Choroid plexus epithelial cell (primary cell): ENCODE data around the gene SESTD1.
"Not testable (repeated sequence)": the region's sequence is repeated elsewhere in the genome, so short reads cannot be mapped to it uniquely, and the experiment has no call there.

Source experiments
- DNase-seq: peaks from one replicate; pipeline ENCODE4 v3.0.0-alpha.2; 2010; ENCODE audit warnings: low read depth
- H3K4me3 ChIP-seq: 2 replicates; pipeline ENCODE4 v1.5.1; 2011; ENCODE audit warnings: low read depth, mild to moderate bottlenecking, control low read depth, low read length, moderate library complexity
- TF ChIP-seq, protein P1 (sequence below): conservative IDR thresholded peaks from 2 replicates; pipeline ENCODE4 v1.5.1; 2011; ENCODE audit warnings: low read depth, mild to moderate bottlenecking, control low read depth, inconsistent platforms, low read length, moderate library complexity

SESTD1 gene

DNA sequence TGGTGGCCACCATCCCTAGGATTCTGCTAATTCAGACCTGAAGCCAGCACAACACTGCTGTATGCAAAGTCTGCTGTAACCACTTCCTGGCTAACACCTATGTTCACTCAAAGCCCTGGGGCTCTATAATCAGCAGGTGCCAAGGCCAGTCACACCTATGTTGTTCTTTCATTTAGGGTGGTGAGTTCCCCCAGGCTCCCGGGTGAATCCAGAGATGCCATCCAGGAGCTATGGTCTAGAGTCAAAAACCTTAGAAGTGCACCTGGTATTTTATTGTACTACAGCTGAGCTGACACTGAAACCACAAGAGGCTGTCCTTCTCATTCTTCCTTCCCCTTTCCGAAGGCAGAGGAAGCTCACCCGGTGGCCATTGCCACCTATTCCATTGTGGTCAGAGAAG lies 168.5 kb downstream of the SESTD1 start:
- no peak overlapping the region for H3K4me3 ChIP-seq
- TF ChIP-seq, protein P1, sequence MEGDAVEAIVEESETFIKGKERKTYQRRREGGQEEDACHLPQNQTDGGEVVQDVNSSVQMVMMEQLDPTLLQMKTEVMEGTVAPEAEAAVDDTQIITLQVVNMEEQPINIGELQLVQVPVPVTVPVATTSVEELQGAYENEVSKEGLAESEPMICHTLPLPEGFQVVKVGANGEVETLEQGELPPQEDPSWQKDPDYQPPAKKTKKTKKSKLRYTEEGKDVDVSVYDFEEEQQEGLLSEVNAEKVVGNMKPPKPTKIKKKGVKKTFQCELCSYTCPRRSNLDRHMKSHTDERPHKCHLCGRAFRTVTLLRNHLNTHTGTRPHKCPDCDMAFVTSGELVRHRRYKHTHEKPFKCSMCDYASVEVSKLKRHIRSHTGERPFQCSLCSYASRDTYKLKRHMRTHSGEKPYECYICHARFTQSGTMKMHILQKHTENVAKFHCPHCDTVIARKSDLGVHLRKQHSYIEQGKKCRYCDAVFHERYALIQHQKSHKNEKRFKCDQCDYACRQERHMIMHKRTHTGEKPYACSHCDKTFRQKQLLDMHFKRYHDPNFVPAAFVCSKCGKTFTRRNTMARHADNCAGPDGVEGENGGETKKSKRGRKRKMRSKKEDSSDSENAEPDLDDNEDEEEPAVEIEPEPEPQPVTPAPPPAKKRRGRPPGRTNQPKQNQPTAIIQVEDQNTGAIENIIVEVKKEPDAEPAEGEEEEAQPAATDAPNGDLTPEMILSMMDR = no peak
- DNase-seq = no peak

DNA sequence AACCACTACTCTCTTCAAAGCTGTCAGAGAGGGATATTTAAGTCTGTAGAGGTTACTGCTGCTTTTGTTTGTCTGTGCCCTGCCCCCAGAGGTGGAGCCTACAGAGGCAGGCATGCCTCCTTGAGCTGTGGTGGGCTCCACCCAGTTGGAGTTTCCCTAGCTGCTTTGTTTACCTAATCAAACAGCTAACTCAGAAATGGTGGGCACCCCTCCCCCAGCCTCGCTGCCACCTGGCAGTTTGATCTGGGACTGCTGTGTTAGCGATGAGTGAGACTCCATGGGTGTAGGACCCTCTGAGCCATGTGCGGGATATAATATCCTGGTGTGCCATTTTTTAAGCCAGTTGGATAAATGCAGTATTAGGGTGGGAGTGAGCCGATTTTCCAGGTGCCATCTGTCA lies 171.7 kb downstream of the SESTD1 start:
- not testable (repeated sequence) for H3K4me3 ChIP-seq, DNase-seq

DNA sequence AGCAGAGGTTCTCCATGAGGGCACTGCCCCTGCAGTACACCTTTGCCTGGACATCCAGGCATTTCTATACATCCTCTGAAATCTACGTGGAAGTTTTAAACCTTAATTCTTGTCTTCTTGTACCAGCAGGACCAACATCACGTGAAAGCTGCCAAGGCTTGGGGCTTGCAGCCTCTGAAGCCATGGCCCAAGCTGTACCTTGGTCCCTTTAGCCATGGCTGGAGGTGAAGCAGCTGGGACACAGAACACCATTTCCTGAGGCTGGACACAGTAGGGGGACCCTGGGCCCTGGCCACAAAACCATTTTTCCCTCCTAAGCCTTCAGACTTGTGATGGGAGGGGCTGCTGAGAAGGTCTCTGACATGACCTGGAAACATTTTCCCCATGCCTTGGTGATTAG lies 181.9 kb downstream of the SESTD1 start:
- H3K4me3 ChIP-seq = no peak overlapping the region
- TF ChIP-seq, protein P1 = no peak
- no peak for DNase-seq

DNA sequence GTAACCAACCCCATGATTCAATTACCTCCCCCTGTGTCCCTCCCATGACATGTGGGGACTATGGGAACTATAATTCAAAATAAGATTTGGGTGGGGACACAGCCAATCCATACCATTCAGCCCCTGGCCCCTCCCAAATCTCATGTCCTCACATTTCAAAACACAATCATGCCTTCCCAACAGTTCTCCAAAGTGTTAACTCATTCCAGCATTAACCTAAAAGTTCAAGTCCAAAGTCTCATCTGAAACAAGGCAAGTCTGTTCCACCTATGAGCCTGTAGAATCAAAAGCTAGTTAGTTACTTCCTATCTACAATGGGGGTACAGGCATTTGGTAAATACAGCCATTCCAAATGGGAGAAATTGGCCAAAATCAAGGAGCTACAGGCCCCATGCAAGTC lies 182.7 kb downstream of the SESTD1 start:
- TF ChIP-seq, protein P1 = no peak
- H3K4me3 ChIP-seq = no peak overlapping the region
- no peak for DNase-seq

DNA sequence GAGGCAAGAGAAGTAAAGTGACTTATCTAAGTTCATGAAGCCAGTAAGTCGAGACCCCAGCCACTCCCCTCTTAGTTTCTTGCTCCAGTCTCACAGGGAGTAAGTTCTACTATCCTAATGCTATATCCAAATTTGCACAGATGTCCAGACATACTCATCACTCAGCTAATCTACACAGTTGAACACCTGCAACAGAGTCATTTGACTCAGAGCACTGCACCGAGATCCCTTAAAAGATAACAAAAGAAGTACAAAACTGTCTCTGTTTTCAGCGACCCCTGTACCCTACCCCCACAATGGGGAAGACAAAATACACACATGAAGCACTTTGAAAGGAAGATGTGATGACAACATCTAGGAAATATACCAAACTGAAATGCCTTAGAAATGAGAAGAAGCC lies 192.1 kb downstream of the SESTD1 start:
- TF ChIP-seq, protein P1 = no peak
- DNase-seq = no peak

DNA sequence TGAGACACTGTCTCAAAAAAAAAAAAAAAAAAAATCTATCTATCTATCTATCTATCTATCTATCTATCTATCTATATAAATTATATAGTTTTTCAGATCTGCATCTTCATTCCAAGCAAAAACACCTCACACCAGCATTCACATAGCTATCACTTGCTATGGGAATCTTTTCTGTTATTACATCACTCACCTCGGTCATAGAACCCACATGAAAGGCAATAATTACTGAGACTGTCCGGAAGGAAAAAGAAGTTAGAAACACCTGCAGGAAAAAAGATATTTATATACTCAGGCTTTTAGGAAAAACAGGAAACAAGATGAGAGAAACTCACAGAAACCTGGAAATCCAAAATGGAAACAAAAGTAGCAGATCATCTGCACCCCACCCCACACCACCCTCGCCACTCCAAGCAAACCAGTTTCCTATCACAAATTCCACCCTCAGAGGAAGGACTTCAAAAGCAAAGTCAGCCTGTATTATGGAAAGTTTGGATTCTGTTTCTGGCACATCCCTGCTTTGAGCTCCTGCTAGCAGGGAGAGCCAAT lies 192.7 kb downstream of the SESTD1 start:
- DNase-seq = no peak
- H3K4me3 ChIP-seq = no peak overlapping the region
- TF ChIP-seq, protein P1 = no peak

More for the DNA sequence above, 192.1 kb downstream of the SESTD1 start:
- no peak overlapping the region for H3K4me3 ChIP-seq

DNA sequence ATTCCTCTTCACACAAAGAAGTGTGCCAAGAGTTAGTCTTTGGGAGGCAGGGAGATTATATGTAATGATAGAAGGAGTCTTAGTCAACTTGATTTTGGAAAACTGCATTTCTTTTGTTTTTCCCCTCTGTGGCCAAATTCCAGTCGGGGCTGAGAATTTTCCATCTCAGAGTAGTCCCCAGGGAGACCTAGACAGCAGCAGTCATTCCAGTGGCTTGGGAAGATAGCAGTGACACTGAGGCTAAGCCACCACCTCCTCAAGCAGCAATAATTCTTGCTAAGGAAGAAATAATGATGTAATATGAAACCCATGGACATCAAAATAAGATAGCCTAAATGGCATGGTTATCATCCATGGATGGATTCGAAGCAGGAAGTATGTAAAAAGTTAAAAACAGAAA lies 193.7 kb downstream of the SESTD1 start:
- H3K4me3 ChIP-seq = no peak overlapping the region
- TF ChIP-seq, protein P1 = no peak
- no peak for DNase-seq
